HEK293 (cell line): ENCODE data around the gene LDLRAD2.
A peak's percentile ranks its signal among the peaks of the same experiment; 100 is the strongest.

ENCODE experiments used
- CTCF ChIA-PET: fragments of 350-600 bp; formaldehyde crosslinking; extraction: SDS; loops from one replicate; lab custom pipeline; 2021; ENCODE audit warnings: antibody characterized with exemption; lab: Yijun Ruan, JAX
- POLR2A ChIA-PET: fragments of 300-600 bp; formaldehyde crosslinking; extraction: SDS; loops from one replicate; lab custom pipeline; 2020; ENCODE audit warnings: antibody characterized with exemption, inconsistent platforms; lab: Yijun Ruan, JAX
- H3K27ac ChIP-seq: fragments of 200-500 bp; sonication (Bioruptor generic); 2 replicates; pipeline ENCODE4 v1.5.1; 2014; ENCODE audit warnings: low read depth, low read length, control low read depth, inconsistent platforms; ENCODE audit errors: extremely low read depth
- H3K36me3 ChIP-seq, 2 experiments: fragments of 200-500 bp in 1 of 2; sonication (Bioruptor generic) in 1 of 2; 1 replicate in 1 of 2; 2 replicates in 1 of 2; pipeline ENCODE4 v1.5.1; 2014 to 2017; ENCODE audit warnings: inconsistent platforms in 2 of 2, low read length in 2 of 2; ENCODE audit not compliant: control insufficient read depth in 2 of 2, insufficient read depth in 1 of 2
- H3K4me1 ChIP-seq: fragments of 200-500 bp; sonication (Bioruptor generic); 2 replicates; pipeline ENCODE4 v1.5.1; 2014; ENCODE audit warnings: mild to moderate bottlenecking, low read length, inconsistent platforms; ENCODE audit not compliant: control insufficient read depth, insufficient read depth
- H3K4me3 ChIP-seq: 2 replicates; pipeline ENCODE4 v1.5.1; 2011; ENCODE audit warnings: low read depth, mild to moderate bottlenecking, control low read depth, low read length, moderate library complexity
- H3K9me3 ChIP-seq: fragments of 200-500 bp; sonication (Bioruptor generic); 2 replicates; pipeline ENCODE4 v1.5.1; 2014; ENCODE audit warnings: low read depth, low read length, inconsistent platforms; ENCODE audit not compliant: control insufficient read depth, insufficient read depth
- BCL11B ChIP-seq: fragments of 450-650 bp; formaldehyde crosslinking; IDR thresholded peaks from 2 replicates; pipeline ENCODE4 v1.5.1; 2016; ENCODE audit warnings: low read depth, missing biosample characterization, missing genetic modification characterization
- KLF9 ChIP-seq: fragments of 450-650 bp; formaldehyde crosslinking; IDR thresholded peaks from 2 replicates; pipeline ENCODE4 v1.5.1; 2016; ENCODE audit warnings: missing biosample characterization, missing genetic modification characterization, low read depth
- PRDM4 ChIP-seq: fragments of 450-650 bp; formaldehyde crosslinking; IDR thresholded peaks from 2 replicates; pipeline ENCODE4 v1.5.1; 2017; ENCODE audit warnings: missing biosample characterization, missing genetic modification characterization
- REPIN1 ChIP-seq: fragments of 450-650 bp; formaldehyde crosslinking; IDR thresholded peaks from 2 replicates; pipeline ENCODE4 v1.5.1; 2017; ENCODE audit warnings: missing biosample characterization, missing genetic modification characterization, low read depth
- SCRT2 ChIP-seq: fragments of 450-650 bp; formaldehyde crosslinking; IDR thresholded peaks from 2 replicates; pipeline ENCODE4 v1.5.1; 2016; ENCODE audit warnings: missing biosample characterization, missing genetic modification characterization
- SP2 ChIP-seq: fragments of 450-650 bp; formaldehyde crosslinking; IDR thresholded peaks from 2 replicates; pipeline ENCODE4 v1.5.1; 2016; ENCODE audit warnings: missing biosample characterization, missing genetic modification characterization
- ZIC2 ChIP-seq: fragments of 450-650 bp; formaldehyde crosslinking; IDR thresholded peaks from 2 replicates; pipeline ENCODE4 v1.5.1; 2016; ENCODE audit warnings: missing biosample characterization, missing genetic modification characterization
- ZNF121 ChIP-seq: fragments of 450-650 bp; formaldehyde crosslinking; IDR thresholded peaks from 2 replicates; pipeline ENCODE4 v1.5.1; 2016; ENCODE audit warnings: missing biosample characterization, missing genetic modification characterization
- ZNF148 ChIP-seq: fragments of 450-650 bp; formaldehyde crosslinking; IDR thresholded peaks from 2 replicates; pipeline ENCODE4 v1.5.0; 2017; ENCODE audit warnings: missing biosample characterization, missing genetic modification characterization, borderline replicate concordance
- ZNF223 ChIP-seq: fragments of 450-650 bp; formaldehyde crosslinking; IDR thresholded peaks from 2 replicates; pipeline ENCODE4 v1.5.1; 2016; ENCODE audit warnings: missing biosample characterization, missing genetic modification characterization
- ZNF26 ChIP-seq: fragments of 450-650 bp; formaldehyde crosslinking; IDR thresholded peaks from 2 replicates; pipeline ENCODE4 v1.5.1; 2016; ENCODE audit warnings: missing biosample characterization, missing genetic modification characterization
- ZNF280D ChIP-seq: fragments of 450-650 bp; formaldehyde crosslinking; IDR thresholded peaks from 2 replicates; pipeline ENCODE4 v1.5.1; 2016; ENCODE audit warnings: missing biosample characterization, missing genetic modification characterization
- ZNF324 ChIP-seq: fragments of 450-650 bp; formaldehyde crosslinking; IDR thresholded peaks from 2 replicates; pipeline ENCODE4 v1.5.1; 2016; ENCODE audit warnings: missing biosample characterization, missing genetic modification characterization
- ZNF449 ChIP-seq: fragments of 450-650 bp; formaldehyde crosslinking; IDR thresholded peaks from 2 replicates; pipeline ENCODE4 v1.5.1; 2017; ENCODE audit warnings: missing biosample characterization, mild to moderate bottlenecking, missing genetic modification characterization, moderate library complexity
- ZNF488 ChIP-seq: fragments of 450-650 bp; formaldehyde crosslinking; IDR thresholded peaks from 2 replicates; pipeline ENCODE4 v1.5.1; 2016; ENCODE audit warnings: missing biosample characterization, missing genetic modification characterization
- ZNF513 ChIP-seq: fragments of 450-650 bp; IDR thresholded peaks from 2 replicates; pipeline ENCODE4 v1.5.1; 2018; ENCODE audit warnings: missing biosample characterization, missing genetic modification characterization
- ZNF600 ChIP-seq: fragments of 450-650 bp; formaldehyde crosslinking; IDR thresholded peaks from 2 replicates; pipeline ENCODE4 v1.5.1; 2016; ENCODE audit warnings: missing biosample characterization, missing genetic modification characterization
- ZNF621 ChIP-seq: fragments of 450-650 bp; formaldehyde crosslinking; IDR thresholded peaks from 2 replicates; pipeline ENCODE4 v1.5.1; 2017; ENCODE audit warnings: missing biosample characterization, missing genetic modification characterization
- ZNF664 ChIP-seq: fragments of 450-650 bp; formaldehyde crosslinking; IDR thresholded peaks from 2 replicates; pipeline ENCODE4 v1.5.1; 2016; ENCODE audit warnings: missing biosample characterization, missing genetic modification characterization
- ZNF707 ChIP-seq: fragments of 450-650 bp; formaldehyde crosslinking; IDR thresholded peaks from 2 replicates; pipeline ENCODE4 v1.5.1; 2016; ENCODE audit warnings: missing biosample characterization, missing genetic modification characterization

LDLRAD2 gene

GRCh38 chr1:21820597-21821232 lies 8.7 kb downstream of the LDLRAD2 start:
- ChIA-PET CTCF (no interaction called here), POLR2A (no interaction called here)
- Histone ChIP-seq H3K4me1 (no peaks in the 10 kb centered on the region), H3K36me3 (peaks cover 0 to 4% of the 10 kb centered on the region in 2 experiments; a peak in 1 of 3 replicates), H3K4me3 (no peak overlapping the region), H3K27ac (no peak overlapping the region), H3K9me3 (no peaks in the 10 kb centered on the region)
- TF ChIP-seq KLF9 (tag by site-specific recombination), result no peak
- TF ChIP-seq ZNF121 (tag by site-specific recombination), result peak; percentile 88
- TF ChIP-seq ZNF223 (tag by site-specific recombination), result no peak
- TF ChIP-seq ZNF148, result no peak

GRCh38 chr1:21821385-21822019 lies 9.4 kb downstream of the LDLRAD2 start:
- POLR2A ChIA-PET, result no interaction called here
- no peak overlapping the region for H3K4me3 ChIP-seq
- H3K4me1 ChIP-seq, result no peaks in the 10 kb centered on the region
- H3K27ac ChIP-seq, result no peak overlapping the region
- TF ChIP-seq ZNF707 (tag by site-specific recombination), result no peak
- no peak for TF ChIP-seq ZNF600 (tag by site-specific recombination)
- no peak for TF ChIP-seq PRDM4 (tag by site-specific recombination)
- no peak for TF ChIP-seq ZNF280D (tag by site-specific recombination)
- TF ChIP-seq SP2 (tag by site-specific recombination), result no peak
- TF ChIP-seq ZNF488 (tag by site-specific recombination), result no peak
- TF ChIP-seq ZNF324 (tag by site-specific recombination), result no peak
- no peak for TF ChIP-seq ZNF26
- no peak for TF ChIP-seq SCRT2 (tag by site-specific recombination)
- no peak for TF ChIP-seq ZNF513 (tag by site-specific recombination)
- TF ChIP-seq REPIN1 (tag by site-specific recombination), result no peak
- TF ChIP-seq BCL11B (tag by site-specific recombination), result no peak
- TF ChIP-seq ZNF621 (tag by site-specific recombination), result no peak
- TF ChIP-seq ZNF449 (tag by site-specific recombination), result no peak
- TF ChIP-seq ZIC2, result no peak
- no peak for TF ChIP-seq ZNF664 (tag by site-specific recombination)
- H3K36me3 ChIP-seq, result peaks cover 0 to 4% of the 10 kb centered on the region in 2 experiments; a peak in 1 of 3 replicates
- CTCF ChIA-PET, result no interaction called here
- H3K9me3 ChIP-seq, result no peaks in the 10 kb centered on the region
